ENCODE results near the gene FBXO31.

DNA sequence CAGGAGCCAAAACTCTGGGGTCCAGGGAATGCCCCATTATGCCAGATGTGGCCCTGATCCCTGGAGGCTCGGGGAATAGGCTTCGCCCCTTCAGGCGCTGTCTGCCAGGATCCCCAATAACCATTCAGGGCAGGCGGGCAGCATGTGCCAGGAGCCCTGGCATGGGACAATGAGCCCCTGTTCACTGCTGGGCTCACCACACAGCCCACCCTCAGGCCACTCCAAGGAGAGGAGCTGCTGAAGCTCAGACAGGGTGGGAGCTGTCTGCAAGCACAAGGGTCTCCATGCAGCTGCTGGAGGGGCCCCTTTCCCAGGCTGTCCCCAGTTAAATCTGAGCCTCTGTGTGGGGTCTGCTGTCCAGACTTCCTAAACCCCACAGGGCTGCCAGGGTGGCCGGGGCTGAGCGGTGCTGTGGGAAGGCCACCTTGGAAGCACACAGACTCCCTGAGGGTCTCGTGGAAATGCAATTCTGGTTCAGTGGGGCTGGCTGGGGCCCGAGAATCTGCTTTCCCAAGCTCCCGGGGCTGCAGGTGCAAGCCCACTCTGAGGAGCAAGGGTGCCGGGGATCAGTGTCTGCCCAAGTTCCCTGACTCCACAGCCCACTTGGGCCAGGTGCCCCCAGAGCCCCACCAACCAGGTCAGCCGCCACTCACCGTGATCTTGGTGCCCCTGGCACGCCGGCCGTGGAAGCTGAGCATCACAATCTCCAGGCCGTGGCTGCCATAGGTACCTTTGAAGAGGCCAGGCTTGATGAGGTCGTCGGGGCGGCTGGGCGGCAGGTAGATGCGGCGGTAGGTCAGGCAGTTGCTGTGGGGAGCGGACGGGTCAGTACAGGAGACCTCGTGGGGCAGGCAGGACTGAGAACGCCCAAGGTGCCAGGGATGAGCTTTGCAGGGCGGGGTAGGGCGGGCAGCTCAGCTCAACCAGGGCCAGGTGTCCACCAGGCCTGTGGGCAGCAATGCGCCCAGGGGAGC lies 48.6 kb downstream of the FBXO31 start:
- TF ChIP-seq YY1 (IDR thresholded peaks at IDR 0.05; ENCODE audit: insufficient read depth, insufficient read length) (no peak), ZNF274 (IDR thresholded peaks at IDR 0.05; ENCODE audit: low read depth, low read length) (no peak), SUZ12 (IDR thresholded peaks at IDR 0.05; ENCODE audit: extremely low read depth, insufficient read depth, insufficient read length) (no peak)
